B cell (primary cell): ENCODE measurements around the gene DFFA. TPM values are rescaled to one million over a fixed set of nuclear protein-coding genes. Genes with fewer than 3 reads are reported as not detected.

Experiments
- ATAC-seq: fragments of 200-7000 bp; cut with Tn5 transposase; one replicate; pipeline ENCODE4 v1.10.0; 2021; ENCODE audit warnings: low read depth, mild to moderate bottlenecking, moderate number of reproducible peaks, moderate library complexity
- CTCF ChIA-PET: fragments of 350-600 bp; sonication (Branson Sonifier 250); formaldehyde crosslinking; loops from one replicate; lab custom pipeline; 2021; ENCODE audit warnings: antibody characterized with exemption, inconsistent platforms; lab: Charles Lee
- POLR2A ChIA-PET: fragments of 350-600 bp; sonication (Branson Sonifier 250); formaldehyde crosslinking; loops from one replicate; lab custom pipeline; 2021; ENCODE audit warnings: antibody characterized with exemption; lab: Charles Lee
- DNase-seq: peaks from one replicate; pipeline ENCODE4 v3.0.0; 2013
- H2AFZ ChIP-seq: 2 replicates; pipeline ENCODE4 v1.6.1; 2012; ENCODE audit warnings: mild to moderate bottlenecking, low read depth, low read length; ENCODE audit not compliant: insufficient read depth, poor library complexity, severe bottlenecking
- H3K27ac ChIP-seq, 2 donors: 1 replicate in 1 of 2; 2 replicates in 1 of 2; pipeline ENCODE4 v1.5.1; 2012 to 2013; ENCODE audit warnings: low read length in 2 of 2, mild to moderate bottlenecking in 2 of 2, moderate library complexity in 1 of 2
- H3K27me3 ChIP-seq, 4 experiments: fragments of 200-600 bp in 1 of 4; sonication (generic) in 1 of 4; replicated peaks in 1 of 4; 1 replicate in 2 of 4; 2 replicates in 2 of 4; pipeline versions ENCODE4 v1.6.1 to v1.7.0; 2013 to 2016; ENCODE audit warnings: low read length in 3 of 4, mild to moderate bottlenecking in 2 of 4, mixed read lengths in 1 of 4, moderate library complexity in 1 of 4; ENCODE audit not compliant: insufficient read depth in 4 of 4, control insufficient read depth in 3 of 4; ENCODE audit errors: control extremely low read depth in 1 of 4
- H3K36me3 ChIP-seq, 2 experiments: replicated peaks in 1 of 2; 1 replicate in 1 of 2; 2 replicates in 1 of 2; pipeline versions ENCODE4 v1.6.1 to v1.7.1; 2013; ENCODE audit warnings: low read length in 1 of 2; ENCODE audit not compliant: insufficient read depth in 2 of 2, control insufficient read depth in 1 of 2; ENCODE audit errors: control extremely low read depth in 1 of 2, extremely low read depth in 1 of 2
- H3K4me1 ChIP-seq, 2 donors: fragments of 200-600 bp in 1 of 2; sonication (generic) in 1 of 2; 1 replicate in 1 of 2; 2 replicates in 1 of 2; pipeline versions ENCODE4 v1.5.1 to v1.6.1; 2013 to 2017; ENCODE audit warnings: low read length in 2 of 2; ENCODE audit not compliant: control insufficient read depth in 2 of 2, insufficient read depth in 2 of 2
- H3K4me2 ChIP-seq: replicated peaks from 2 replicates; pipeline ENCODE3; 2012; ENCODE audit warnings: mild to moderate bottlenecking, low read depth, low read length; ENCODE audit not compliant: poor library complexity, severe bottlenecking
- H3K4me3 ChIP-seq, 5 experiments: fragments of 200-600 bp in 1 of 5; sonication (generic) in 1 of 5; 1 replicate in 3 of 5; 2 replicates in 2 of 5; pipeline versions ENCODE4 v1.5.1 to v1.7.0; 2011 to 2016; ENCODE audit warnings: low read length in 4 of 5, mild to moderate bottlenecking in 4 of 5, low read depth in 2 of 5, control low read depth in 1 of 5, moderate library complexity in 1 of 5; ENCODE audit not compliant: insufficient read depth in 1 of 5; ENCODE audit errors: control extremely low read depth in 1 of 5, extremely low read depth in 1 of 5
- H3K79me2 ChIP-seq: fragments of 200-600 bp; sonication (generic); one replicate; pipeline ENCODE4 v1.6.0; 2016; ENCODE audit warnings: low read length; ENCODE audit not compliant: control insufficient read depth, insufficient read depth
- H3K9ac ChIP-seq: fragments of 200-600 bp; sonication (generic); 2 replicates; pipeline ENCODE4 v1.6.1; 2017; ENCODE audit warnings: mild to moderate bottlenecking, low read length, moderate library complexity
- H3K9me3 ChIP-seq, 3 donors: one replicate each; pipeline versions ENCODE4 v1.6.1 to v1.7.1; 2013; ENCODE audit warnings: low read length in 2 of 3; ENCODE audit not compliant: control insufficient read depth in 2 of 3, insufficient read depth in 1 of 3; ENCODE audit errors: control extremely low read depth in 1 of 3
- H4K20me1 ChIP-seq: 2 replicates; pipeline ENCODE4 v1.6.0; 2012; ENCODE audit warnings: mild to moderate bottlenecking, low read length; ENCODE audit not compliant: insufficient read depth, control insufficient read depth, poor library complexity, severe bottlenecking
- H3K27ac Mint-ChIP-seq: one replicate; pipeline ENCODE4 v1.8.0; 2021; ENCODE audit warnings: mixed read lengths
- H3K27me3 Mint-ChIP-seq: one replicate; pipeline ENCODE4 v1.8.0; 2021; ENCODE audit warnings: mixed read lengths
- H3K4me1 Mint-ChIP-seq: one replicate; pipeline ENCODE4 v1.8.0; 2021; ENCODE audit warnings: mixed read lengths
- H3K4me3 Mint-ChIP-seq: one replicate; pipeline ENCODE4 v1.8.0; 2021; ENCODE audit warnings: mixed read lengths
- H3K9me3 Mint-ChIP-seq: one replicate; pipeline ENCODE4 v1.8.0; 2022; ENCODE audit warnings: mixed read lengths; ENCODE audit not compliant: insufficient read depth
- CTCF ChIP-seq: fragments of 200-600 bp; IDR thresholded peaks from one replicate; pipeline ENCODE4 v1.8.0; 2022; ENCODE audit warnings: antibody characterized with exemption, mild to moderate bottlenecking
- EZH2 ChIP-seq: IDR thresholded peaks from 2 replicates; pipeline ENCODE4 v1.6.1; 2012; ENCODE audit warnings: borderline replicate concordance, low read depth, mild to moderate bottlenecking, moderate library complexity, low read length; ENCODE audit not compliant: insufficient read depth, poor library complexity, severe bottlenecking
- WGBS: methylation state at CpG from one replicate; pipeline ENCODE4 v1.1.5; 2013; ENCODE audit warnings: missing lambda C conversion rate; ENCODE audit not compliant: insufficient coverage; 5-methylcytosine and 5-hydroxymethylcytosine counted together
- intact Hi-C: fragments of 100-400 bp; cut with micrococcal nuclease; formaldehyde crosslinking; loops from one replicate; pipeline ENCODE4 v1.10.0; 2022
- polyA plus RNA-seq: library from polyadenylated mRNA; depleted of rRNA; stranded (reverse); fragments of >200 nt; gene quantifications from 2 replicates; pipeline ENCODE4 v1.2.3, GENCODE V29; 2012
- total RNA-seq, 2 donors: library from RNA; stranded (reverse); fragments of 120-200 nt in 1 of 2; gene quantifications; 1 replicate in 1 of 2; 2 replicates in 1 of 2; pipeline versions ENCODE4 v1.2.3 to v1.2.4, GENCODE V29; 2013 to 2022

The DFFA gene
- total and polyA plus RNA-seq, 2 donors (not counting 1 experiment from before 2014, with no cell fraction given) = 12.0 to 30.7 TPM

GRCh38 chr1:10451287-10451686 lies 21.0 kb downstream of the DFFA start:
- H3K27ac Mint-ChIP-seq = no peak overlapping the region
- ATAC-seq (no peak), DNase-seq (no peak)
- intact Hi-C loops = no loop called here
- no peak overlapping the region for H2AFZ ChIP-seq
- H3K36me3 ChIP-seq = no peaks in the 10 kb centered on the region
- no peak overlapping the region for H3K4me3 ChIP-seq
- H4K20me1 ChIP-seq = no peaks in the 10 kb centered on the region
- no peaks in the 10 kb centered on the region for H3K27me3 ChIP-seq
- no peak overlapping the region for H3K4me2 ChIP-seq
- H3K9ac ChIP-seq = no peak overlapping the region
- no peaks in the 10 kb centered on the region for H3K79me2 ChIP-seq
- no peaks in the 10 kb centered on the region for H3K4me1 ChIP-seq
- 18% methylated on average over 2 of the region's 10 CpGs for WGBS
- H3K27ac ChIP-seq = no peak overlapping the region
- ChIA-PET POLR2A (no interaction called here), CTCF (interaction anchor here (0.7 to 0.8 kb wide), 2 partner anchors 43 to 813 kb away, joined by 3 read pairs; no protein-coding TSS in a partner anchor)
- no peak for TF ChIP-seq CTCF
- no peak for TF ChIP-seq EZH2
- H3K27me3 Mint-ChIP-seq = no peaks in the 10 kb centered on the region
- no peaks in the 10 kb centered on the region for H3K9me3 Mint-ChIP-seq
- H3K4me3 Mint-ChIP-seq = no peak overlapping the region
- H3K9me3 ChIP-seq = peaks cover 0 to 8% (median 0%) of the 10 kb centered on the region in 3 donors
- no peaks in the 10 kb centered on the region for H3K4me1 Mint-ChIP-seq

GRCh38 chr1:10450836-10451235 lies 21.5 kb downstream of the DFFA start:
- no peak for ATAC-seq
- Histone ChIP-seq H3K27me3 (no peaks in the 10 kb centered on the region), H3K36me3 (no peaks in the 10 kb centered on the region), H3K79me2 (no peaks in the 10 kb centered on the region), H4K20me1 (no peaks in the 10 kb centered on the region), H3K4me1 (no peaks in the 10 kb centered on the region), H3K4me3 (no peak overlapping the region), H3K9ac (no peak overlapping the region), H3K4me2 (no peak overlapping the region), H3K27ac (no peak overlapping the region), H3K9me3 (peaks cover 0 to 8% (median 0%) of the 10 kb centered on the region in 3 donors), H2AFZ (no peak overlapping the region)
- TF ChIP-seq CTCF = no peak
- TF ChIP-seq EZH2 = no peak
- 71% methylated on average over 4 of the region's 6 CpGs for WGBS
- DNase-seq = no peak
- intact Hi-C loops = no loop called here
- ChIA-PET CTCF (interaction anchor here (0.7 kb wide), 1 partner anchor 813 kb away, joined by 3 read pairs; no protein-coding TSS in a partner anchor), POLR2A (no interaction called here)
- Mint-ChIP-seq H3K27ac (no peak overlapping the region), H3K4me3 (no peak overlapping the region), H3K4me1 (no peaks in the 10 kb centered on the region), H3K27me3 (no peaks in the 10 kb centered on the region), H3K9me3 (no peaks in the 10 kb centered on the region)
